HepG2 (cell line): ENCODE data around the gene FRMD4A. TPM values are rescaled to one million over a fixed set of nuclear protein-coding genes. Genes with fewer than 3 reads are reported as not detected.

ENCODE experiments used
- ATAC-seq: fragments of 200-7000 bp; cut with Tn5 transposase; 3 replicates; pipeline ENCODE4 v1.9.1; 2020; ENCODE audit warnings: mild to moderate bottlenecking, moderate library complexity
- BruUV-seq: library from RNA; stranded (reverse); fragments of 400-500 nt; replicated peaks from 2 replicates; lab custom pipeline; 2021; lab: Mats Ljungman, UMichigan
- CTCF ChIA-PET: fragments of 300-600 bp; formaldehyde crosslinking; extraction: SDS; loops from one replicate; lab custom pipeline; 2021; ENCODE audit warnings: low total read pairs, inconsistent platforms, low intra/inter-chr PET ratio; lab: Yijun Ruan, JAX
- POLR2A ChIA-PET: fragments of 350-600 bp; sonication (Branson Sonifier 250); formaldehyde crosslinking; loops from one replicate; lab custom pipeline; 2020; ENCODE audit warnings: antibody characterized with exemption, inconsistent platforms; lab: Yijun Ruan, JAX
- DNase-seq: peaks from one replicate; pipeline ENCODE4 v3.0.0-alpha.2; 2015; ENCODE audit warnings: low spot score
- FAIRE-seq: peaks from 3 replicates; lab custom pipeline; 2011; peaks lifted over from hg19 to GRCh38; lab: Jason Lieb, UNC
- H2AFZ ChIP-seq: one replicate; pipeline ENCODE4 v1.6.1; 2011; ENCODE audit warnings: low read length, inconsistent platforms
- H3K27ac ChIP-seq: fragments of 300-600 bp; 3 replicates; pipeline ENCODE4 v1.8.0; 2011; ENCODE audit warnings: mixed run types, mild to moderate bottlenecking, mixed read lengths, low read length, inconsistent platforms; ENCODE audit not compliant: insufficient read depth; ENCODE audit errors: extremely low read length
- H3K27me3 ChIP-seq, 2 experiments: fragments of 200-600 bp in 1 of 2; 2 replicates in 1 of 2; 3 replicates in 1 of 2; pipeline versions ENCODE4 v1.6.0 to v1.8.0; 2011; ENCODE audit warnings: low read length in 2 of 2, mild to moderate bottlenecking in 2 of 2, moderate library complexity in 2 of 2, inconsistent platforms in 1 of 2; ENCODE audit not compliant: insufficient read depth in 2 of 2, control insufficient read depth in 1 of 2
- H3K36me3 ChIP-seq, 2 experiments: fragments of 200-600 bp in 1 of 2; replicated peaks in 1 of 2; 2 replicates in 1 of 2; 3 replicates in 1 of 2; pipeline versions ENCODE4 v1.5.1 to v1.8.0; 2011; ENCODE audit warnings: low read length in 2 of 2, inconsistent platforms in 1 of 2; ENCODE audit not compliant: insufficient read depth in 2 of 2, control insufficient read depth in 1 of 2
- H3K4me1 ChIP-seq: 2 replicates; pipeline ENCODE4 v1.5.1; 2012; ENCODE audit warnings: low read length, inconsistent platforms; ENCODE audit not compliant: insufficient read depth
- H3K4me2 ChIP-seq: 2 replicates; pipeline ENCODE4 v1.6.0; 2011; ENCODE audit warnings: low read depth, low read length, inconsistent platforms
- H3K4me3 ChIP-seq, 3 experiments: fragments of 200-600 bp in 1 of 3; sonication (generic), shearing (Covaris generic) in 1 of 3; replicated peaks in 1 of 3; 2 replicates each; pipeline ENCODE4 v1.5.1; 2011 to 2016; ENCODE audit warnings: low read length in 3 of 3, inconsistent platforms in 2 of 3, low read depth in 2 of 3, mild to moderate bottlenecking in 2 of 3, control low read depth in 1 of 3, mixed read lengths in 1 of 3; ENCODE audit not compliant: insufficient read depth in 1 of 3
- H3K79me2 ChIP-seq: one replicate; pipeline ENCODE4 v1.6.1; 2011; ENCODE audit warnings: low read length, inconsistent platforms; ENCODE audit not compliant: insufficient read depth
- H3K9ac ChIP-seq: 2 replicates; pipeline ENCODE4 v1.6.0; 2011; ENCODE audit warnings: mild to moderate bottlenecking, low read depth, low read length, inconsistent platforms; ENCODE audit not compliant: insufficient read depth
- H3K9me3 ChIP-seq: 2 replicates; pipeline ENCODE4 v1.5.1; 2012; ENCODE audit warnings: mild to moderate bottlenecking, low read length
- H4K20me1 ChIP-seq: 2 replicates; pipeline ENCODE4 v1.6.0; 2011; ENCODE audit warnings: inconsistent platforms, mild to moderate bottlenecking, low read length, moderate library complexity; ENCODE audit not compliant: insufficient read depth
- ARNTL ChIP-seq: sonication (generic); formaldehyde crosslinking; IDR thresholded peaks from 2 replicates; pipeline ENCODE4 v1.4.0; 2020; ENCODE audit warnings: mild to moderate bottlenecking, missing genetic modification reagents
- HIVEP1 ChIP-seq: sonication (generic); formaldehyde crosslinking; IDR thresholded peaks from 2 replicates; pipeline ENCODE4 v1.4.0; 2020; ENCODE audit warnings: mild to moderate bottlenecking, missing genetic modification reagents
- HMGA1 ChIP-seq: sonication (generic); formaldehyde crosslinking; conservative IDR thresholded peaks from 2 replicates; pipeline ENCODE4 v1.4.0; 2020; ENCODE audit warnings: missing genetic modification reagents
- NKX3-1 ChIP-seq: sonication (generic); formaldehyde crosslinking; IDR thresholded peaks from 2 replicates; pipeline ENCODE4 v1.5.0; 2020; ENCODE audit warnings: missing genetic modification reagents
- PRDM15 ChIP-seq: sonication (generic); formaldehyde crosslinking; IDR thresholded peaks from 2 replicates; pipeline ENCODE4 v1.4.0; 2020; ENCODE audit warnings: missing genetic modification reagents
- SP1 ChIP-seq, 2 experiments: fragments of 450-650 bp in 1 of 2; sonication (generic) in 1 of 2; formaldehyde crosslinking in 1 of 2; IDR thresholded peaks; 2 replicates each; pipeline versions ENCODE4 v1.4.0 to v1.6.1; 2016 to 2020; ENCODE audit warnings: missing genetic modification reagents in 1 of 2
- SP140L ChIP-seq: sonication (generic); formaldehyde crosslinking; IDR thresholded peaks from 2 replicates; pipeline ENCODE4 v1.4.0; 2020; ENCODE audit warnings: missing genetic modification reagents, borderline replicate concordance
- STAT5B ChIP-seq: sonication (generic); formaldehyde crosslinking; IDR thresholded peaks from 2 replicates; pipeline ENCODE4 v1.4.0; 2020; ENCODE audit warnings: missing genetic modification reagents
- TAF15 ChIP-seq: fragments of 200-400 bp; formaldehyde crosslinking; IDR thresholded peaks from one replicate; pipeline ENCODE4 v1.6.1; 2018; ENCODE audit warnings: mild to moderate bottlenecking, low read depth, low read length; ENCODE audit not compliant: poor library complexity, severe bottlenecking
- TFAP4 ChIP-seq: sonication (generic); IDR thresholded peaks from 2 replicates; pipeline ENCODE4 v1.6.1; 2016; ENCODE audit warnings: low read depth, borderline replicate concordance
- YEATS2 ChIP-seq: sonication (generic); formaldehyde crosslinking; IDR thresholded peaks from 2 replicates; pipeline ENCODE4 v1.4.0; 2020; ENCODE audit warnings: missing genetic modification reagents, borderline replicate concordance
- ZBTB2 ChIP-seq: sonication (generic); formaldehyde crosslinking; IDR thresholded peaks from 2 replicates; pipeline ENCODE4 v1.8.0; 2022; ENCODE audit warnings: low read depth, missing genetic modification reagents
- ZMYM3 ChIP-seq: sonication (generic); formaldehyde crosslinking; IDR thresholded peaks from 2 replicates; pipeline ENCODE4 v1.5.1; 2020; ENCODE audit warnings: mild to moderate bottlenecking, missing genetic modification reagents
- ZNF512B ChIP-seq: sonication (generic); formaldehyde crosslinking; IDR thresholded peaks from 2 replicates; pipeline ENCODE4 v1.5.1; 2020; ENCODE audit warnings: missing genetic modification reagents, mild to moderate bottlenecking, borderline replicate concordance
- ZNF570 ChIP-seq: sonication (generic); formaldehyde crosslinking; IDR thresholded peaks from 2 replicates; pipeline ENCODE4 v1.4.0; 2020; ENCODE audit warnings: mild to moderate bottlenecking, missing genetic modification reagents, borderline replicate concordance
- ZNF607 ChIP-seq: sonication (generic); formaldehyde crosslinking; IDR thresholded peaks from 2 replicates; pipeline ENCODE4 v1.5.1; 2020; ENCODE audit warnings: missing genetic modification reagents, mild to moderate bottlenecking, borderline replicate concordance
- ZNF891 ChIP-seq: sonication (generic); formaldehyde crosslinking; IDR thresholded peaks from 2 replicates; pipeline ENCODE4 v1.5.0; 2020; ENCODE audit warnings: mild to moderate bottlenecking, missing genetic modification reagents
- WGBS: methylation state at CpG from one replicate; pipeline ENCODE4 v1.1.6; 2017; ENCODE audit warnings: low lambda C conversion rate; 5-methylcytosine and 5-hydroxymethylcytosine counted together
- in situ Hi-C: cut with HindIII; loops from 2 replicates; pipeline ENCODE4 v1.10.0; 2017; ENCODE audit warnings: low pct_unique_long_range_greater_than_20kb; ENCODE audit not compliant: extremely low pct_ligation_motif_present
- intact Hi-C: fragments of 100-400 bp; cut with micrococcal nuclease; formaldehyde crosslinking; loops from one replicate; pipeline ENCODE4 v1.10.0; 2022; ENCODE audit not compliant: unreplicated experiment
- polyA plus RNA-seq, 8 experiments: library from polyadenylated mRNA; depleted of rRNA in 3 of 8; stranded (reverse) in 7 of 8; unstranded in 1 of 8; fragments of >200 nt; fragmentation: Illumina TruSeq in 4 of 8; extraction: Trizol in 4 of 8; gene quantifications; 2 replicates each; pipeline versions ENCODE4 v1.2.1 to v1.2.3, GENCODE V29; 2011 to 2016; ENCODE audit warnings: low read depth in 4 of 8, missing spikeins in 1 of 8, mixed read lengths in 1 of 8; ENCODE audit not compliant: insufficient read depth in 1 of 8
- total RNA-seq, 5 experiments: library from RNA; depleted of rRNA; stranded (reverse); fragments of >200 nt; fragmentation: Illumina TruSeq; extraction: Trizol; gene quantifications; 2 replicates each; pipeline ENCODE4 v1.2.3, GENCODE V29; 2016; ENCODE audit warnings: low read depth in 1 of 5

FRMD4A gene
- total and polyA plus RNA-seq, 2 of the 13 experiments (the other 11 are each of a cell fraction or from before 2014, with no cell fraction given), result 0.09 to 0.26 TPM

GRCh38 chr10:14179251-14179650, 151.5 kb downstream of the FRMD4A start:
- Histone ChIP-seq H3K27me3 (peaks cover 0 to 17% of the 10 kb centered on the region in 2 experiments; a peak in 4 of 5 replicates), H3K79me2 (no peaks in the 10 kb centered on the region), H3K4me1 (peaks cover 3% of the 10 kb centered on the region; the same call in 1 of the 2 replicates), H3K27ac (no peak overlapping the region), H3K36me3 (no peaks in the 10 kb centered on the region), H3K4me2 (no peak overlapping the region), H3K9me3 (no peaks in the 10 kb centered on the region), H4K20me1 (no peaks in the 10 kb centered on the region), H3K4me3 (no peak overlapping the region), H3K9ac (no peak overlapping the region), H2AFZ (no peak overlapping the region)
- no peak for ATAC-seq
- in situ Hi-C loops, result loop anchor here (25.0 kb wide), 1 partner anchor 633 kb away; no protein-coding TSS in a partner anchor
- ChIA-PET CTCF (no interaction called here), POLR2A (no interaction called here)
- no peak for DNase-seq
- no peak for FAIRE-seq
- 16% methylated on average over 2 of the region's 2 CpGs for WGBS
- no TSS peak for BruUV-seq
- intact Hi-C loops, result no loop called here
- TF ChIP-seq ZNF570 (CRISPR knock-in tag) (no peak), TAF15 (no peak), ZBTB2 (CRISPR knock-in tag) (no peak), SP140L (no peak), HIVEP1 (CRISPR knock-in tag) (no peak), ZNF607 (no peak), YEATS2 (CRISPR knock-in tag) (no peak), ARNTL (CRISPR knock-in tag) (no peak), ZMYM3 (no peak), SP1 (IDR thresholded peaks at IDR 0.05) (no peak), SP1 (CRISPR knock-in tag; IDR thresholded peaks at IDR 0.05) (no peak), TFAP4 (no peak), ZNF512B (CRISPR knock-in tag) (no peak), ZNF891 (CRISPR knock-in tag) (no peak), NKX3-1 (CRISPR knock-in tag) (no peak), PRDM15 (CRISPR knock-in tag) (no peak), HMGA1 (CRISPR knock-in tag) (no peak), STAT5B (CRISPR knock-in tag) (no peak)
